Measurements from ENCODE around the gene GRIN3A. TPM values are rescaled to one million over a fixed set of nuclear protein-coding genes. Genes with fewer than 3 reads are reported as not detected.

GRIN3A gene
- total and polyA plus RNA-seq, 2 of the 4 experiments (the other 2 are of a cell fraction) = not detected

DNA sequence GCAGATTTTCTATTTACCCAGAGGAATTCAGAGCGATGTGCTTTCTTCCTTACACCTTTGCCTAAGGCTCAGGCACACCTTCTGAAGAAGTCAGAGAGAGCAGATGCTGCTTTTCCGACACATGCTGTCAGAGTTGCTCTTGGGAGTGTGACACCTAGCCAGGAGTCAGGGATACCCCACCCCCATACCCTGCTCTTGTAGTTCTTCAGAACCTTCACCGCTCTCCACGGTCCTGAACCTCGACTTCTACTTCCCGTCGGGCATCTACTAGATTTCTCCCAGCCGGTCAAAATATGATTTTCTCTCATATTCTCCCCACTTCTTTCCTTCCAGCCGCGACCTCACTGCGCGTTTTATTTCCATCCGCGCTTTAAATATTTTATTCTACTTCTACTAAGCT lies 1.7 kb downstream of the GRIN3A start:
- Histone ChIP-seq H3K4me2 (ENCODE audit: low read depth, low read length) (no peak overlapping the region), H2AK9ac (replicated peaks; ENCODE audit: low read depth, low read length, poor library complexity) (no peak overlapping the region), H3K27me3 (ENCODE audit: control insufficient read depth, insufficient read depth, low read length) (peaks cover 7% of the 10 kb centered on the region), H3K27ac (ENCODE audit: insufficient read depth, low read length) (no peak overlapping the region), H3K23ac (ENCODE audit: low read depth, low read length) (no peak overlapping the region), H3K4me1 (ENCODE audit: control insufficient read depth, insufficient read depth, low read length) (no peaks in the 10 kb centered on the region), H3K14ac (replicated peaks; ENCODE audit: low read depth, low read length) (no peak overlapping the region), H3K9me1 (ENCODE audit: insufficient read depth, low read length) (no peaks in the 10 kb centered on the region), H2BK20ac (ENCODE audit: low read depth, low read length) (no peak overlapping the region), H3K9me3 (ENCODE audit: control insufficient read depth, insufficient read depth, low read length) (peaks cover 2% of the 10 kb centered on the region; the same call in 1 of the 2 replicates), H4K8ac (ENCODE audit: low read depth in 2 of 2, low read length in 2 of 2) (no peak overlapping the region), H2BK5ac (ENCODE audit: low read depth, low read length, poor library complexity, severe bottlenecking) (no peak overlapping the region), H3K4ac (ENCODE audit: low read depth, low read length) (no peak overlapping the region), H4K91ac (ENCODE audit: insufficient read depth, low read depth, low read length) (no peak overlapping the region), H2AFZ (replicated peaks; ENCODE audit: low read length, poor library complexity) (no peak overlapping the region), H4K5ac (ENCODE audit: low read depth, low read length) (no peak overlapping the region), H3K36me3 (ENCODE audit: control insufficient read depth, insufficient read depth, low read length) (no peaks in the 10 kb centered on the region), H3K56ac (ENCODE audit: extremely low read depth, insufficient read depth, low read length) (no peak overlapping the region), H2AK5ac (ENCODE audit: low read depth, low read length) (no peak overlapping the region), H2BK120ac (ENCODE audit: low read depth, low read length) (no peak overlapping the region), H2BK15ac (ENCODE audit: low read depth, low read length) (no peak overlapping the region), H3K79me1 (ENCODE audit: low read depth in 1 of 2, low read length in 2 of 2) (no peaks in the 10 kb centered on the region), H3K9ac (ENCODE audit: low read depth, low read length) (no peak overlapping the region), H3K4me3 (ENCODE audit: insufficient read depth, low read depth, low read length) (no peak overlapping the region), H4K20me1 (ENCODE audit: insufficient read depth, low read length) (no peaks in the 10 kb centered on the region), H3K18ac (ENCODE audit: low read depth, low read length) (no peak overlapping the region)
- dilution Hi-C loops (cut with HindIII; ENCODE audit: low sequenced_read_pairs, unreplicated experiment) (no loop called here), intact Hi-C loops (cut with micrococcal nuclease) (no loop called here), in situ Hi-C loops (cut with MboI; ENCODE audit: low sequenced_read_pairs) (no loop called here)
- ChIA-PET POLR2A (ENCODE audit: unreplicated experiment) (no interaction called here), CTCF (no interaction called here)
- BruUV-seq (replicated peaks) = no TSS peak
- ATAC-seq (ENCODE audit: low read depth) (no peak), DNase-seq (no peak)
- WGBS, 2 experiments (ENCODE audit: extremely low coverage in 2 of 2, insufficient read length in 1 of 2) = 5% methylated on average over 10 of the region's 14 CpGs; no CpG with 5 or more reads in 1 of the 2 experiments
- no peak for TF ChIP-seq BHLHE40 (IDR thresholded peaks at IDR 0.05; ENCODE audit: low read depth, low read length)
- no peak for TF ChIP-seq MXI1 (IDR thresholded peaks at IDR 0.05; ENCODE audit: borderline replicate concordance, low read depth, low read length)
- no peak for TF ChIP-seq SMC3 (IDR thresholded peaks at IDR 0.05; ENCODE audit: low read depth, low read length)
- TF ChIP-seq FOS (IDR thresholded peaks at IDR 0.05; ENCODE audit: low read depth, low read length) = no peak
- TF ChIP-seq ELK1 (IDR thresholded peaks at IDR 0.05; ENCODE audit: borderline replicate concordance, low read depth, low read length) = no peak
- TF ChIP-seq, protein P1, sequence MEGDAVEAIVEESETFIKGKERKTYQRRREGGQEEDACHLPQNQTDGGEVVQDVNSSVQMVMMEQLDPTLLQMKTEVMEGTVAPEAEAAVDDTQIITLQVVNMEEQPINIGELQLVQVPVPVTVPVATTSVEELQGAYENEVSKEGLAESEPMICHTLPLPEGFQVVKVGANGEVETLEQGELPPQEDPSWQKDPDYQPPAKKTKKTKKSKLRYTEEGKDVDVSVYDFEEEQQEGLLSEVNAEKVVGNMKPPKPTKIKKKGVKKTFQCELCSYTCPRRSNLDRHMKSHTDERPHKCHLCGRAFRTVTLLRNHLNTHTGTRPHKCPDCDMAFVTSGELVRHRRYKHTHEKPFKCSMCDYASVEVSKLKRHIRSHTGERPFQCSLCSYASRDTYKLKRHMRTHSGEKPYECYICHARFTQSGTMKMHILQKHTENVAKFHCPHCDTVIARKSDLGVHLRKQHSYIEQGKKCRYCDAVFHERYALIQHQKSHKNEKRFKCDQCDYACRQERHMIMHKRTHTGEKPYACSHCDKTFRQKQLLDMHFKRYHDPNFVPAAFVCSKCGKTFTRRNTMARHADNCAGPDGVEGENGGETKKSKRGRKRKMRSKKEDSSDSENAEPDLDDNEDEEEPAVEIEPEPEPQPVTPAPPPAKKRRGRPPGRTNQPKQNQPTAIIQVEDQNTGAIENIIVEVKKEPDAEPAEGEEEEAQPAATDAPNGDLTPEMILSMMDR (conservative IDR thresholded peaks at IDR 0.05; ENCODE audit: low read depth, low read length) = no peak
- TF ChIP-seq NFE2L2 (IDR thresholded peaks at IDR 0.05; ENCODE audit: low read depth, low read length) = no peak
- TF ChIP-seq RCOR1 (IDR thresholded peaks at IDR 0.05; ENCODE audit: insufficient replicate concordance, low read length) = no peak
- no peak for TF ChIP-seq MAFK (IDR thresholded peaks at IDR 0.05; ENCODE audit: low read depth, low read length)
